GM04504 (cell line): ENCODE data around the gene PYM1.
"Not testable (repeated sequence)": the region's sequence is repeated elsewhere in the genome, so short reads cannot be mapped to it uniquely, and the experiment has no call there.

ENCODE experiments used
- DNase-seq: peaks from one replicate; pipeline ENCODE4 v3.0.0-alpha.2; 2012; ENCODE audit warnings: low read depth

The PYM1 gene

DNA sequence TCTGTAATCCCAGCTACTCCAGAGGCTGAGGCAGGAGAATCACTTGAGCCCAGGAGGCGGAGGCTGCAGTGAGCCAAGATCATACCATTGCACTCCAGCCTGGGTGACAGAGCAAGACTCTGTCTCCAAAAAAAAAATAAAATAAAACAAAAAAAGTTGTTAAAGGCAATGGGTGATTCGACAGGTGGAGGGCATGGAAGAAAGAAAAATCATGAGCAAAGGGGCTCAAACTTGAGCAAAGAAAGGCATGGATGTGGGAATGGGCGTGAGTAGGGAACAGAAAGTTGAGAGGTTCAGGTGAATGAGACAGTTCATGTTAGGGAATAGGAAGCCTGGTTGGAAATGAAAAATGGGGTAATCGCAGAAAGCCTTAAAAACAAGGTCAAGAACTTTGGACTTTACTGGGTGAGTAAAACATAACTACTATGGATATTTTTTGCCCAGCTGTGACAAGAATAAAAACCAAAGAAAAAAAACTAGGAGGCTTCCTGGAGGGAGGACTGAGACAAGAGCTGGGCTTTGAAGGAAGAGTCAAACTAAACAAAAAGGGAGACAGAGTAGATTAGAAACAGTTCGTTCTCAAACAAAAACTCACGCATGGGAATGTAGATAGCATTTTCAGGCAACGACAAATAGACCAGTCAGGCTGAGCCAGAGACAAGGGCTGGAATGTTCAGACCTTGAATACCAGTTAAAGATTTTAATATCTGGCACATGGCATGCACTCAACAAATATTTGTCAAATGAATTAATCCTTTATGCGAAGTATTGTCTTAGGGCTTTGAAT, 18.8 kb downstream of the PYM1 start:
- DNase-seq: no peak

DNA sequence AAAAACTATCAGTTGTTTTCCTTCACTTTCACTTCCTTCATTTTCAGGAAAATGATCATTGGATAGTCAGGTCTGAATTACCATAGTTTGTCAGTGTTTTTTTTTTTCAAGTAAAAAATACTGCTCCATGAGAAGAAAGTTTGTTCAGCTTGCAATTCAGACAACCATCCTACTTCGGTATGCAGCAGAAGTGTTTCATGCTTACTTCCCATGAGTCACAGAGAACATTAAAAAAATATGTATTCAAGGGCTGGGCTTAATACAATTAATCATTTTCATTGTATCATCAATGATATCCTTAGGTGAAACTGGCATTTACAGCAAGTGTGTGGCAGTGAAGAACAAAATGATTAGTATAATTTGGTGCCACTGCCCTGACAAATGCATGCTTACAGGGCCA, 21.6 kb downstream of the PYM1 start:
- no peak for DNase-seq

DNA sequence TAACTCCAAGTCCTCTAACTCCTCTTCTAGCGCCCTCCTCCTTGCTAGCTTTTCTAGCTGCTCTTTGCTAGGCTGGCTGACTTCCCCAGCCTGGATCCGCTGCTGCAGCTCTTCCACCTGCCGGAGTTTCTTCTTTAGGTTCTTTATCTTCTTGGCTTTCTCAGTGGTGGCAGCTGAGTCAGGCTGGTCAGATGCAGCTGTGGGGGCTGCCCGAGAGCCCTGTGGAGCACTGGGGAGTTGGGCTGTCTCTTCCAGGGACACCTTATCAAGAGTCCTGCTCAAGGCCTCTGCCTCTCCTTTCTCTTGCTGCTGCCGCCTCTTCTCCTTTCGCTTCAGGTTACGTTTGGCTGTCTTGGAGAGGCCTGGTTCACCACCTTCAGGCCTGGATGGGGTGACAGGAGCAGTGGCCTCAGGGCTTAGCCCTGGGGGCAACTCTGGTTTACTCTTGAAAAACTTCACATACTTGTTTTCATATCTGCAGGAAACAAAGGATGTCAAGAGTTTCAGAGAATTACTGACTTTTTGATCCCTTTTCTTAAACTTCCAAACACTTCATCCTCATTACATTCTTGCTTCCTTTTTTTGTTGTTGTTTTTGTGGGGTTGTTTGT, 25.7 kb downstream of the PYM1 start:
- no peak for DNase-seq

- DNase-seq: no peak
Measured at GRCh38 chr12:55899082-55899481, 28.6 kb downstream of the PYM1 start.

DNA sequence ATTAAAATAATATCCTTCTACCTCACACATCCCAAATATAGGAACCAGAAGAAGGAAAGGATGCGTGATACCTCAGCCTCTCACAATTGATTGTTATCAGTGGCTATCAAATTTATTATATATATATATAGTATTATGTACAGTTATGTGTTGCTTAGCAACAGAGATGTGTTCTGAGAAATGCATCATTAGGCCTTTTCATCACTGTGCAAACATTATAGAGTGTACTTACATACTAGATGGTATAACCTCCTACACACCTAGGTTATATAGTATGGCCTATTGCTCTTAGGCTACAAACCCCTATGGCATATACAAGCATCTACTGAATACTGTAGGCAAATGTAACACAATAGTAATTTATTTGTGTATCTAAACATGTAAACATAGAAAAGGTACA, 34.0 kb downstream of the PYM1 start:
- no peak for DNase-seq

- DNase-seq: no peak
Measured at GRCh38 chr12:55891310-55891709, 36.4 kb downstream of the PYM1 start.

- DNase-seq: no peak
Measured at GRCh38 chr12:55885113-55885512, 42.6 kb downstream of the PYM1 start.

- DNase-seq: no peak
Measured at GRCh38 chr12:55877824-55878223, 49.9 kb downstream of the PYM1 start.

GRCh38 chr12:55875704-55876467, 51.8 kb downstream of the PYM1 start:
- DNase-seq: no peak

- DNase-seq: no peak
Measured at GRCh38 chr12:55874443-55874842, 53.3 kb downstream of the PYM1 start.

- not testable (repeated sequence) for DNase-seq
Measured at GRCh38 chr12:55866454-55867004, 61.2 kb downstream of the PYM1 start.

GRCh38 chr12:55865327-55865726, 62.4 kb downstream of the PYM1 start:
- no peak for DNase-seq

GRCh38 chr12:55862931-55863330, 64.8 kb downstream of the PYM1 start:
- DNase-seq: not testable (repeated sequence)

- no peak for DNase-seq
Measured at GRCh38 chr12:55862286-55862685, 65.4 kb downstream of the PYM1 start.

- DNase-seq: no peak
Measured at GRCh38 chr12:55861871-55862270, 65.8 kb downstream of the PYM1 start.

GRCh38 chr12:55861396-55861795, 66.3 kb downstream of the PYM1 start:
- no peak for DNase-seq

DNA sequence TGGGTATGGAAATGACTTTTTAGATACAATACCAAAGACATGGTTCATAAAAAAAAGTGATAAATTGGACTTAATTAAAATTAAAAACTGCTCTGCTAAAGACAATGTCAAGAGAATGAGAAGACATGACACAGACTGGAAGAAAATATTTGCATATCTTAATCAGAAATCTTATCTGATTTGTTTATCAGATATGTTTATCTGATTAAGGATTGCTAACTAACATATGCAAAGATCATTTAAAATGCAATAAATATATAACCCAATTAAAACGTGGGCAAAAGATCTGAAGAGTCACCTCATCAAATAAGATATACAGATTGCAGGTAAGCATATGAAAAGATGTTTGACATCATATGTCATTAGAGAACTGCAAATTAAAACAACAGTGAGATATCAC, 75.0 kb downstream of the PYM1 start:
- DNase-seq: no peak
